IMR-90 (cell line): ENCODE results near the gene RAB9A. TPM values are rescaled to one million over a fixed set of nuclear protein-coding genes. Genes with fewer than 3 reads are reported as not detected.

Source experiments
- ATAC-seq: fragments of 200-7000 bp; cut with Tn5 transposase; 2 replicates; pipeline ENCODE4 v1.9.1; 2020; ENCODE audit warnings: low read depth, mild to moderate bottlenecking, moderate library complexity
- BruUV-seq: library from RNA; stranded (reverse); fragments of 400-500 nt; replicated peaks from 2 replicates; lab custom pipeline; 2021; lab: Mats Ljungman, UMichigan
- CTCF ChIA-PET: fragments of 300-600 bp; formaldehyde crosslinking; extraction: SDS; loops from one replicate; lab custom pipeline; 2021; ENCODE audit warnings: antibody characterized with exemption; lab: Yijun Ruan, JAX
- POLR2A ChIA-PET: fragments of 300-600 bp; sonication (Branson Sonifier 250); formaldehyde crosslinking; loops from one replicate; lab custom pipeline; 2022; ENCODE audit warnings: antibody characterized with exemption; ENCODE audit not compliant: unreplicated experiment; lab: Charles Lee
- DNase-seq: peaks from one replicate; pipeline ENCODE4 v3.0.0; 2013
- H2AFZ ChIP-seq: replicated peaks from 2 replicates; pipeline ENCODE3; 2013; ENCODE audit warnings: low read length, mild to moderate bottlenecking; ENCODE audit not compliant: poor library complexity
- H2AK5ac ChIP-seq: 2 replicates; pipeline ENCODE4 v1.6.1; 2013; ENCODE audit warnings: low read depth, low read length, inconsistent platforms
- H2AK9ac ChIP-seq: replicated peaks from 2 replicates; pipeline ENCODE3; 2013; ENCODE audit warnings: mild to moderate bottlenecking, low read depth, low read length, moderate library complexity; ENCODE audit not compliant: poor library complexity
- H2BK120ac ChIP-seq: 2 replicates; pipeline ENCODE4 v1.6.1; 2013; ENCODE audit warnings: low read depth, low read length, inconsistent platforms
- H2BK15ac ChIP-seq: 3 replicates; pipeline ENCODE4 v1.6.1; 2013; ENCODE audit warnings: low read depth, low read length, inconsistent platforms
- H2BK20ac ChIP-seq: 2 replicates; pipeline ENCODE4 v1.6.1; 2013; ENCODE audit warnings: low read depth, mild to moderate bottlenecking, inconsistent platforms, low read length, moderate library complexity
- H2BK5ac ChIP-seq: 2 replicates; pipeline ENCODE4 v1.6.1; 2013; ENCODE audit warnings: mild to moderate bottlenecking, low read depth, low read length, inconsistent platforms; ENCODE audit not compliant: poor library complexity, severe bottlenecking
- H3K14ac ChIP-seq: replicated peaks from 2 replicates; pipeline ENCODE4 v1.6.1; 2013; ENCODE audit warnings: low read depth, low read length, inconsistent platforms
- H3K18ac ChIP-seq: 2 replicates; pipeline ENCODE4 v1.6.1; 2013; ENCODE audit warnings: low read depth, low read length, control low read depth
- H3K23ac ChIP-seq: 2 replicates; pipeline ENCODE4 v1.6.1; 2013; ENCODE audit warnings: low read depth, low read length, inconsistent platforms
- H3K27ac ChIP-seq: 2 replicates; pipeline ENCODE4 v1.5.1; 2013; ENCODE audit warnings: mild to moderate bottlenecking, control low read depth, low read length; ENCODE audit not compliant: insufficient read depth
- H3K27me3 ChIP-seq: 2 replicates; pipeline ENCODE4 v1.6.1; 2013; ENCODE audit warnings: low read length; ENCODE audit not compliant: control insufficient read depth, insufficient read depth
- H3K36me3 ChIP-seq: 2 replicates; pipeline ENCODE4 v1.6.1; 2013; ENCODE audit warnings: low read length, mixed read lengths; ENCODE audit not compliant: control insufficient read depth, insufficient read depth
- H3K4ac ChIP-seq: 2 replicates; pipeline ENCODE4 v1.6.1; 2013; ENCODE audit warnings: low read depth, low read length, inconsistent platforms
- H3K4me1 ChIP-seq: 2 replicates; pipeline ENCODE4 v1.6.1; 2013; ENCODE audit warnings: low read length, mixed read lengths; ENCODE audit not compliant: control insufficient read depth, insufficient read depth
- H3K4me2 ChIP-seq: 2 replicates; pipeline ENCODE4 v1.6.1; 2013; ENCODE audit warnings: low read depth, mild to moderate bottlenecking, control low read depth, low read length, moderate library complexity
- H3K4me3 ChIP-seq: 2 replicates; pipeline ENCODE4 v1.5.1; 2013; ENCODE audit warnings: low read depth, mild to moderate bottlenecking, control low read depth, low read length, moderate library complexity; ENCODE audit not compliant: insufficient read depth
- H3K56ac ChIP-seq: 2 replicates; pipeline ENCODE4 v1.6.1; 2013; ENCODE audit warnings: low read length, inconsistent platforms; ENCODE audit not compliant: insufficient read depth; ENCODE audit errors: extremely low read depth
- H3K79me1 ChIP-seq, 2 experiments: 2 replicates each; pipeline ENCODE4 v1.6.1; 2013; ENCODE audit warnings: low read length in 2 of 2, inconsistent platforms in 1 of 2, low read depth in 1 of 2
- H3K9ac ChIP-seq: 2 replicates; pipeline ENCODE4 v1.6.1; 2013; ENCODE audit warnings: low read depth, low read length, control low read depth
- H3K9me1 ChIP-seq: 2 replicates; pipeline ENCODE4 v1.6.1; 2013; ENCODE audit warnings: low read length, inconsistent platforms; ENCODE audit not compliant: insufficient read depth
- H3K9me3 ChIP-seq: 2 replicates; pipeline ENCODE4 v1.6.1; 2013; ENCODE audit warnings: low read length; ENCODE audit not compliant: control insufficient read depth, insufficient read depth
- H4K20me1 ChIP-seq: 2 replicates; pipeline ENCODE4 v1.6.1; 2013; ENCODE audit warnings: low read length, inconsistent platforms; ENCODE audit not compliant: insufficient read depth
- H4K5ac ChIP-seq: 2 replicates; pipeline ENCODE4 v1.6.1; 2013; ENCODE audit warnings: mild to moderate bottlenecking, low read depth, low read length, control low read depth
- H4K8ac ChIP-seq, 2 experiments: 2 replicates each; pipeline ENCODE4 v1.6.1; 2013; ENCODE audit warnings: low read depth in 2 of 2, low read length in 2 of 2, control low read depth in 1 of 2, inconsistent platforms in 1 of 2
- H4K91ac ChIP-seq: 2 replicates; pipeline ENCODE4 v1.6.1; 2013; ENCODE audit warnings: low read depth, low read length, inconsistent platforms; ENCODE audit not compliant: insufficient read depth
- POLR2A ChIP-seq: IDR thresholded peaks from 2 replicates; pipeline ENCODE4 v1.6.1; 2012; ENCODE audit warnings: mild to moderate bottlenecking, low read depth, low read length
- WGBS, 2 experiments: methylation state at CpG; one replicate each; pipeline versions ENCODE4 v1.1.5 to v1.1.7; 2013; ENCODE audit warnings: missing lambda C conversion rate in 2 of 2; ENCODE audit not compliant: insufficient read length in 1 of 2; ENCODE audit errors: extremely low coverage in 2 of 2; 5-methylcytosine and 5-hydroxymethylcytosine counted together
- dilution Hi-C: fragments of 300-500 bp; cut with HindIII; formaldehyde crosslinking; loops from one replicate; pipeline ENCODE4 v1.14.3; 2018; ENCODE audit warnings: low sequenced_read_pairs; ENCODE audit not compliant: unreplicated experiment
- in situ Hi-C: fragments of 300-500 bp; cut with MboI; formaldehyde crosslinking; loops from 3 replicates; pipeline ENCODE4 v1.14.3; 2019; ENCODE audit warnings: low sequenced_read_pairs, inconsistent platforms, mixed read lengths
- intact Hi-C: fragments of 100-400 bp; cut with micrococcal nuclease; formaldehyde crosslinking; loops from 2 replicates; pipeline ENCODE4 v1.10.0; 2022
- polyA plus RNA-seq, 3 experiments: library from polyadenylated mRNA; depleted of rRNA; stranded (reverse); fragments of >200 nt; gene quantifications; 2 replicates each; pipeline ENCODE4 v1.2.3, GENCODE V29; 2012; ENCODE audit warnings: low replicate concordance in 1 of 3
- total RNA-seq: library from RNA; depleted of rRNA; stranded (reverse); fragments of >200 nt; gene quantifications from 2 replicates; pipeline ENCODE4 v1.2.3, GENCODE V29; 2012

The RAB9A gene
- total and polyA plus RNA-seq, 2 of the 4 experiments (the other 2 are of a cell fraction): 15.8 to 22.3 TPM

DNA sequence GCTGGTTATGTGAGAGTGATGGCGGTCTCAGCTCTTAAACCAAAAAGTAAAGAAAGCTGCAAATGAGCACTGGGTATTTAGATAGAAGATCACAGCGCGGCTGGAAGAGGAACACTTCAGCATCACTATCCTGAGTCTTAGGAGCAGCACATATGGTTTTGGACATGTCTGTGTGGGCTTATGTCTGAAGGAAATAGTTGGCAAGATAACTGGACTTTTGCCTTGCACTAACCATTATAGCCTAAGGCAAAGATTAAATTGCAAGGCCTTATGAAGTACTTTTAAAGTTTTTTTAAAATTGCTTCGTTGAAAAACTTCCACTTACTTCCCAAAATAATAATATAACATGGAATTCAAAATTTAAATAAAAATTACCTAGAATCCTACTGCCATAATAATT lies 4.6 kb upstream of the RAB9A start:
- H3K4me3 ChIP-seq: no peak overlapping the region
- DNase-seq (no peak), ATAC-seq (no peak)
- no peaks in the 10 kb centered on the region for H3K9me3 ChIP-seq
- H2AK5ac ChIP-seq: no peak overlapping the region
- H3K9ac ChIP-seq: no peak overlapping the region
- no peak overlapping the region for H3K56ac ChIP-seq
- no peak overlapping the region for H2BK5ac ChIP-seq
- H2BK120ac ChIP-seq: no peak overlapping the region
- H4K5ac ChIP-seq: no peak overlapping the region
- BruUV-seq: no TSS peak
- no peak overlapping the region for H2BK20ac ChIP-seq
- no peaks in the 10 kb centered on the region for H3K4me1 ChIP-seq
- H3K23ac ChIP-seq: no peak overlapping the region
- TF ChIP-seq POLR2A: no peak
- ChIA-PET CTCF (no interaction called here), POLR2A (no interaction called here)
- H3K36me3 ChIP-seq: no peaks in the 10 kb centered on the region
- H3K27me3 ChIP-seq: peaks cover 10% of the 10 kb centered on the region
- dilution Hi-C loops (no loop called here), in situ Hi-C loops (no loop called here), intact Hi-C loops (no loop called here)
- H3K4me2 ChIP-seq: no peak overlapping the region
- no peak overlapping the region for H4K91ac ChIP-seq
- H3K79me1 ChIP-seq: peaks cover under 1 to 2% of the 10 kb centered on the region in 2 experiments; a peak in 1 of 4 replicates
- no peaks in the 10 kb centered on the region for H4K20me1 ChIP-seq
- no peak overlapping the region for H3K18ac ChIP-seq
- H3K27ac ChIP-seq: no peak overlapping the region
- H2BK15ac ChIP-seq: no peak overlapping the region
- 90% methylated on average over 2 of the region's 4 CpGs; no CpG with 5 or more reads in 1 of the 2 experiments for WGBS, 2 experiments
- no peaks in the 10 kb centered on the region for H3K9me1 ChIP-seq
- H3K4ac ChIP-seq: no peak overlapping the region
- H3K14ac ChIP-seq: no peak overlapping the region
- H4K8ac ChIP-seq: no peak overlapping the region
- no peak overlapping the region for H2AK9ac ChIP-seq
- H2AFZ ChIP-seq: no peak overlapping the region
